Stimulated activated CD8-positive, alpha-beta memory T cell treated with anti-CD3 and anti-CD28 coated beads, Interleukin-12 subunit alpha, Interleukin-12 subunit beta, amount 100 ng/mL, for 4 hours (primary cell): ENCODE results near the gene UBXN7.
"Not testable (repeated sequence)": the region's sequence is repeated elsewhere in the genome, so short reads cannot be mapped to it uniquely, and the experiment has no call there.

Experiments used
- DNase-seq: peaks from one replicate; pipeline ENCODE4 v3.0.0-alpha.2; 2020; ENCODE audit warnings: low read depth

Gene UBXN7

DNA sequence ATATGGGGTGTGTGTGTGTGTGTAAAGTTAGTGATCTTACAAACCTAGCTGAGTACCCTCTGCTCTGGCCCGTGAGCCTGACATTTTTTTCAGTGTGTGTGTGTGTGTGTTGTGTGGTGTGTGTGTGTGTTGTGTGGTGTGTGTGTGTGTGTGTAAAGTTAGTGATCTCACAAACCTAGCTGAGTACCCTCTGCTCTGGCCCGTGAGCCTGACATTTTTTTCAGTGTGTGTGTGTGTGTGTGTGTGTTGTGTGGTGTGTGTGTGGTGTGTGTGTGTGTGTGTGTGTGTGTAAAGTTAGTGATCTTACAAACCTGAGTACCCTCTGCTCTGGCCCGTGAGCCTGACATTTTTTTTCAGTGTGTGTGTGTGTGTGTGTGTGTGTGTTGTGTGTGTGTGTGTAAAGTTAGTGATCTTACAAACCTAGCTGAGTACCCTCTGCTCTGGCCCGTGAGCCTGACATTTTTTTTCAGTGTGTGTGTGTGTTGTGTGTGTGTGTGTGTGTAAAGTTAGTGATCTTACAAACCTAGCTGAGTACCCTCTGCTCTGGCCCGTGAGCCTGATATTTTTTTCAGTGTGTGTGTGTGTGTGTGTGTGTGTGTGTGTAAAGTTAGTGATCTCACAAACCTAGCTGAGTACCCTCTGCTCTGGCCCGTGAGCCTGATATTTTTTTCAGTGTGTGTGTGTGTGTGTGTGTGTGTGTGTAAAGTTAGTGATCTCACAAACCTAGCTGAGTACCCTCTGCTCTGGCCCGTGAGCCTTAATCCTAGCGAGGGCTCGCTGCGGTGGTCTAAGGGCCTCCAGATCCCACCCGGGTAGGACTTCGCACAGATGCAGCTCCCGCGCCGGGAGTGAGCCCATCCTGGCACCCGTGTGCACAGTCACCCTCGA, 115.2 kb downstream of the UBXN7 start:
- not testable (repeated sequence) for DNase-seq

DNA sequence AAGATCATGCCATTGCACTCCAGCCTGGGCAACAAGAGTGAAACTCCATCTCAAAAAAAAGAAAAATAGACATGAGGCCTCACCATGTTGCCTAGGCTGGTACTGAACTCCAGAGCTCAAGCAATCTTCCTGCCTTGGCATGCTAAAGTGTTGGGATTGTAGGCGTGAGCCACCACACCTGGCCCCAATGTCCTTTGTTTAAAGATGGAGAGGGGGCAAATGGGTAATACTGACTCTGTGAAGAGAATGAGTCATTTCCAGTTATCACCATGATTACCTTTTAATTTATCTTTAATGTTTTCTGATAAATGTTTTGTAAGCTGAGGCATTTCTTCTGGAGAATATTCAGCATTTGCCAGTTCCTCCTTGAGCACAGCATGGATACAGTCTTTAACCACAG, 116.4 kb downstream of the UBXN7 start:
- DNase-seq: no peak

DNA sequence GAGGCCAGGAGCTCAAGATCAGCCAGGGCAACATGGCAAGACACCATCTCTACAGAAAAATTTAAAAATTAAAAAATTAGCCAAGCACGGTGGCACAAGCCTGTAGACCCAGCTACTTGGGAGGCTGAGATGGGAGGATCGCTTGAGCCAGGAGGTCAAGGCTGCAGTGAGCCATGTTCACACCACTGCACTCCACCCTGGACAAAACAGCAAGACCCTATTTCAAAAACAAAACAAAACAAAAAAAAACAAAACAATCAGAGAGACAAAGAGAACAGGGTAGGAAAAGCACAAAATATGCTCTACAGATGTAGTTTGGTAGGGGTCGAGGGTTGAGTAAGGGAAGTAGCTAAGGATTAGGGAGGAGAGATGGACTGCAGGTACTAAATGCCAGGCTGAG, 117.6 kb downstream of the UBXN7 start:
- DNase-seq: no peak

GRCh38 chr3:196314086-196314485, 118.1 kb downstream of the UBXN7 start:
- not testable (repeated sequence) for DNase-seq

- not testable (repeated sequence) for DNase-seq
These were observed 129.3 kb downstream of the UBXN7 start for GRCh38 chr3:196302960-196303359.

DNA sequence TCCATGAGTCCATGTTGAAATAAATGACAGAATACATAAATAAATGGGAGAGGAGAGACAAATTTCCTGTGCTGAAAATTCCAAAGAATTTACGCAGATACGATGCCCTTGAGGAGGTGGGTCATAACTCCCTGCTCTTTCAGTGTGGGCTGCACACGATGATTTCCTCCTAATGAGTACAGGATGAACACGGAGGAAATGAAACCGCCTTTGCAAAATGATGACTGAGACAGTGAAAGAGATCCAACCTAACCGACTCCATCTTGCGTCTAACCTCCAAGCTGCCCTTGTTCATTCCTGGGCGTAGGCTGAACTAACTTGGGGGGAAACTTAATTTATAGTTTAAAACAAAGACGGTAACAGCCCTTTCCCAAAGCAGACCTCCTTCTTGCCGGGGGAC, 129.7 kb downstream of the UBXN7 start:
- DNase-seq: not testable (repeated sequence)

DNA sequence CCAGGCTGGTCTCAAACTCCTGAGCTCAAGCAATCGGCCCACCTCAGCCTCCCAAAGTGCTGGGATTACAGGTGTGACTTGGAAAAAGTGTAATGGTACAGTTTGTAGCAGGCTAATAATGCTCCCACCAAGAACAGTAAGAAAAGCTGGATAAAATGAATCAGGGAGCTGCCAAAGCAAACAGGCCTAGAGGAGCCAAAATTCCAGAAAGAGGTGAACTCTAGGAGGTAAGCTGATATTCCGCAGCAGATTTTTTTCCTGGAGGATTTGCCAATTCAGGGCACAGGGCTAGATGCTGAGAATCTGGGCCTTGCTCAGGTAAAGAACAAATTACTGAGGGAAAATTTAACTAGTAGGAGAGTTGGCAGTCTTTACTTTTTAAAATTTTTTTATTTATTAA, 133.7 kb downstream of the UBXN7 start:
- DNase-seq: no peak
